ENCODE data around the gene MDGA2.

Gene MDGA2

DNA sequence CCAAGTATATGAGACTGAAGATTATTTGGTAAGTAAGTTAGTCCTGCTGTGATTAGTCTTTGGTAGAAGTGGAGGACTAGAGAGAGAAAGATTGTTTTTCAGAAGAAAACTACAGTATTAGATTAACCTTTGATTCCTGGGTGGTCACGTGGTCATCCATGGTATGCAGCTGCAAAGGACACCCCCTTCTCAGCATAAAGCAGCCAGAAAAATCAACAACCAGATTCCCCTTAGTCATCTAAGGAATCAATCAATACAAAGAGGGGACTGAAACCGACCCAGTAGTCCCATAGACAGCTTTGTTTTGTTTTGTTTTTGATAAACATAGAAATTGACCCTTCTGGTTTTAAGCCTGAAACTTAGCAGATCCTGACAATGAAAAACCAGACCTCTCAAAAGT, 30.3 kb upstream of the MDGA2 start:
- Histone ChIP-seq H3K4me3 (replicated peaks; ENCODE audit: low read depth, low read length) (no peak overlapping the region), H3K27me3 (replicated peaks; ENCODE audit: control insufficient read depth, insufficient read depth, low read length) (no peaks in the 10 kb centered on the region), H3K36me3 (ENCODE audit: control insufficient read depth, insufficient read depth, low read length) (no peaks in the 10 kb centered on the region)
- no peak for DNase-seq (ENCODE audit: extremely low read depth, insufficient read length)
- TF ChIP-seq, protein P1, sequence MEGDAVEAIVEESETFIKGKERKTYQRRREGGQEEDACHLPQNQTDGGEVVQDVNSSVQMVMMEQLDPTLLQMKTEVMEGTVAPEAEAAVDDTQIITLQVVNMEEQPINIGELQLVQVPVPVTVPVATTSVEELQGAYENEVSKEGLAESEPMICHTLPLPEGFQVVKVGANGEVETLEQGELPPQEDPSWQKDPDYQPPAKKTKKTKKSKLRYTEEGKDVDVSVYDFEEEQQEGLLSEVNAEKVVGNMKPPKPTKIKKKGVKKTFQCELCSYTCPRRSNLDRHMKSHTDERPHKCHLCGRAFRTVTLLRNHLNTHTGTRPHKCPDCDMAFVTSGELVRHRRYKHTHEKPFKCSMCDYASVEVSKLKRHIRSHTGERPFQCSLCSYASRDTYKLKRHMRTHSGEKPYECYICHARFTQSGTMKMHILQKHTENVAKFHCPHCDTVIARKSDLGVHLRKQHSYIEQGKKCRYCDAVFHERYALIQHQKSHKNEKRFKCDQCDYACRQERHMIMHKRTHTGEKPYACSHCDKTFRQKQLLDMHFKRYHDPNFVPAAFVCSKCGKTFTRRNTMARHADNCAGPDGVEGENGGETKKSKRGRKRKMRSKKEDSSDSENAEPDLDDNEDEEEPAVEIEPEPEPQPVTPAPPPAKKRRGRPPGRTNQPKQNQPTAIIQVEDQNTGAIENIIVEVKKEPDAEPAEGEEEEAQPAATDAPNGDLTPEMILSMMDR (IDR thresholded peaks at IDR 0.05; ENCODE audit: insufficient read depth, low read length, poor library complexity, severe bottlenecking) = no peak

DNA sequence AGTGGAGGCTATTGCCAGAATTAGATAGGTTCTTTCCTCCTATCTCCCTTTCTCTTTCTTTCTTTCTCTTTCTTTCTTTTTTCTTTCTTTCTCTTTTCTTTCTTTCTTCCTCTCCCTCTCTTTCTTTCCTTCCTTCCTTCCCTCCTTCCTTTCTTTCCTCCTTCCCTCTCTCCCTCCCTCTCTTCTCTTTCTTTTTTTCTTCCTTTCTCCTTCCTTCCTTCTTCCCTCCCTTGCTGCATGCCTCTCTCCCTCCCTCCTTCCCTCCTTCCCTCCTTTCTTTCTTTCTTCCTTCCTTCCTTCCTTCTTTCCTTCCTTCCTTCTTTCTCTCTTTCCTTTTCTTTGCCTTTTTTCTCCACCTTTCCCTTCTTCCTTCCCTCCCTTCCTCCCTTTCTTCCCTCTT, 16.4 kb upstream of the MDGA2 start:
- no peak for DNase-seq (ENCODE audit: extremely low read depth, insufficient read length)
- no peaks in the 10 kb centered on the region for H3K27me3 ChIP-seq (replicated peaks; ENCODE audit: control insufficient read depth, insufficient read depth, low read length)
- TF ChIP-seq, protein P1 (IDR thresholded peaks at IDR 0.05; ENCODE audit: insufficient read depth, low read length, poor library complexity, severe bottlenecking) = no peak
- no peaks in the 10 kb centered on the region for H3K36me3 ChIP-seq (ENCODE audit: control insufficient read depth, insufficient read depth, low read length)
- no peak overlapping the region for H3K4me3 ChIP-seq (replicated peaks; ENCODE audit: low read depth, low read length)

DNA sequence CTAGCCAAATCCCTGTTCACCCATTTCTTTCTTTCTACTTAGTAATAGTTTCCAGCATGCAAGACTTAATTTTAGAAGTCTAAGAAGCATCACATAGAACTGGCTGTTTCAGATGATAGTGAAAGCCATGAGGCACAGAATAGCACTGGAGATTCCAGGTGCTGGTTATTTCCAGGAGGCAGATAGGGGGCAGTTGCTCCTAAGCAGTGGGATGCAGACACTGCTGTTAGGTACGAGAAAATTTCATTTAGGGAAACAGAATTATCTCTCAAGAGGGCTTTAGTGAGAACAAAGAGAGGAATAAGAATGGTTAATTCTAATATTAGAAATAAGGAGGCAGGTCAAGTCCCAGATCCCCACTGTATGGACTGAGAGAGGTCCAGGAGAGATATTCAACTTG, 3.6 kb upstream of the MDGA2 start:
- TF ChIP-seq, protein P1 (IDR thresholded peaks at IDR 0.05; ENCODE audit: insufficient read depth, low read length, poor library complexity, severe bottlenecking) = no peak

DNA sequence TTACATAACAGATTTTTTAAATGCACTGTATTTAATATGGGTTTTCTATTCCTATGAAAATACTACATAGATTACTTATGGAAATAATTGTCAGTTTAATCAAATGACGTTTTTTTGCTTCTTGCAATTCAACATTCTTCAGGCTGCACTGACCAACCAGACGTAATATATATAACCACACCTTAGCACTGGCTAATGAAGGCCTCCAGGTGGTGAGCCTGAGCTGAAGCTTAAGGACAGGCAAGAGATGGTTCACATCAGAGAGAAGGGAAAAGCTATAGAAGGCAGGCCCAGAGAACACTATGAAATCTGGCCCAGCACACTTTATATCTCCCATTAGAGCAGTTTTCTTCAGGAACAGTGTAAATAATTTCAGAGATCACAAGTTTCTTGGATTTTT, 2.8 kb upstream of the MDGA2 start:
- H3K27me3 ChIP-seq (replicated peaks; ENCODE audit: control insufficient read depth, insufficient read depth, low read length) = no peaks in the 10 kb centered on the region
- DNase-seq (ENCODE audit: extremely low read depth, insufficient read length) = no peak
- H3K4me3 ChIP-seq (replicated peaks; ENCODE audit: low read depth, low read length) = no peak overlapping the region
- no peaks in the 10 kb centered on the region for H3K36me3 ChIP-seq (ENCODE audit: control insufficient read depth, insufficient read depth, low read length)
- TF ChIP-seq, protein P1 (IDR thresholded peaks at IDR 0.05; ENCODE audit: insufficient read depth, low read length, poor library complexity, severe bottlenecking) = no peak

More for the DNA sequence above, 3.6 kb upstream of the MDGA2 start:
- Histone ChIP-seq H3K27me3 (replicated peaks; ENCODE audit: control insufficient read depth, insufficient read depth, low read length) (no peaks in the 10 kb centered on the region), H3K36me3 (ENCODE audit: control insufficient read depth, insufficient read depth, low read length) (no peaks in the 10 kb centered on the region), H3K4me3 (replicated peaks; ENCODE audit: low read depth, low read length) (no peak overlapping the region)
- no peak for DNase-seq (ENCODE audit: extremely low read depth, insufficient read length)

DNA sequence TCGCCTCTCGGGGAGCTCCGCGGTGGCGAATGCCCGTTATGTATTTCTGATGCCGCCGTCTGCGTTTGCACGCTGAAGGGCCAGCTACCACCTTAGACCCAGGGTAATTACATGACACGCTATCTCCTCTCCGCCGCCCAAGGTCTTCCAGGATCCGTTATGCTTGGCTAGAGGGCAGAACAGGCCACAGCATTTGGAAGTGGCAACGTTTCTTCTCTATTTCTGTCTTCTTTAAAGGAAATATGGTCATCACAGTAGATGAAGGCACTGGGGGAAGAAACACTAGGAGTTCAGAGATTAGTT, 861 bp upstream of the MDGA2 start:
- no peak overlapping the region for H3K4me3 ChIP-seq (replicated peaks; ENCODE audit: low read depth, low read length)
- TF ChIP-seq, protein P1 (IDR thresholded peaks at IDR 0.05; ENCODE audit: insufficient read depth, low read length, poor library complexity, severe bottlenecking) = no peak
- H3K36me3 ChIP-seq (ENCODE audit: control insufficient read depth, insufficient read depth, low read length) = no peaks in the 10 kb centered on the region
- H3K27me3 ChIP-seq (replicated peaks; ENCODE audit: control insufficient read depth, insufficient read depth, low read length) = no peaks in the 10 kb centered on the region
- no peak for DNase-seq (ENCODE audit: extremely low read depth, insufficient read length)

All from GM06990 (cell line).